GM12874 (cell line): ENCODE measurements around the gene ARF1.

Experiments used
- CTCF ChIP-seq: IDR thresholded peaks from 2 replicates; pipeline ENCODE4 v1.5.1; 2011; ENCODE audit warnings: low read depth, mild to moderate bottlenecking, control low read depth, low read length, moderate library complexity; ENCODE audit not compliant: insufficient read depth

Gene ARF1

GRCh38 chr1:228066891-228067654, 15.4 kb upstream of the ARF1 start:
- no peak for TF ChIP-seq CTCF

- no peak for TF ChIP-seq CTCF
Measured at GRCh38 chr1:228068359-228068758, 14.1 kb upstream of the ARF1 start.

DNA sequence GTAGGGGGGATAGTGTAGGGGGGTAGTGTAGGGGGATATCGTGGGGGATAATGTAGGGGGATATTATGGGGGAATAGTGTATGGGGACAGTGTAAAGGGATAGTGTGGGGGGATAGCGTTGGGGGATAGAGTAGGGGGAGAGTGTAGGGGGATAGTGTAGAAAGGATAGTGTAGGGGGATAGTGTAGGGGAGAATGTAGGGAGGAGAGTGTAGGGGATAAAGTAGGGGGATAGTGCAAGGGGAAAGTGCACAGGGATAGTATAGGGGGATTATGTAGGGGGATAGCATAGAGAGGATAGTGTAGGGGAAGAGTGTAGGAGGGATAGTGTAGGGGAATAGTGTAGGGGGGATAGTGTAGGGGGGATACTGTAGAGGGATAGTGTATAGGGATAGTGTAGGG, 12.3 kb upstream of the ARF1 start:
- no peak for TF ChIP-seq CTCF

DNA sequence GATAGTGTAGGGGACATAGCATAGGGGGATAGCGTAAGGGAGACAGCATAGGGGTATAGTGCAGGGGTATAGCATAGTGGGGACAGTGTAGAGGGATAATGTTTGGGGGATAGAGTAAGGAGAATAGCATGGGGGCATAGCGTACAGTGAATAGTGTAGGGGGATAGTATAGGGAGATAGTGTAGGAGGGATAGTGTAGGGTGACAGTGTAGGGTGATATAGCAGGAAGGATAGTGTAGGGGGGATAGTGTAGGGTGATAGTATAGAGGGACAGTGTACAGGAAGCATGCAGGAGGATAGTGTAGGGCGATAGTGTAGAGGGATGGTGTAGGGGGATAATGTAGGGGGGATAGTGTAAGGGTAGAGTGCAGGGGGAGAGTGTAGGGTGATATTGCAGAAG, 11.7 kb upstream of the ARF1 start:
- no peak for TF ChIP-seq CTCF

DNA sequence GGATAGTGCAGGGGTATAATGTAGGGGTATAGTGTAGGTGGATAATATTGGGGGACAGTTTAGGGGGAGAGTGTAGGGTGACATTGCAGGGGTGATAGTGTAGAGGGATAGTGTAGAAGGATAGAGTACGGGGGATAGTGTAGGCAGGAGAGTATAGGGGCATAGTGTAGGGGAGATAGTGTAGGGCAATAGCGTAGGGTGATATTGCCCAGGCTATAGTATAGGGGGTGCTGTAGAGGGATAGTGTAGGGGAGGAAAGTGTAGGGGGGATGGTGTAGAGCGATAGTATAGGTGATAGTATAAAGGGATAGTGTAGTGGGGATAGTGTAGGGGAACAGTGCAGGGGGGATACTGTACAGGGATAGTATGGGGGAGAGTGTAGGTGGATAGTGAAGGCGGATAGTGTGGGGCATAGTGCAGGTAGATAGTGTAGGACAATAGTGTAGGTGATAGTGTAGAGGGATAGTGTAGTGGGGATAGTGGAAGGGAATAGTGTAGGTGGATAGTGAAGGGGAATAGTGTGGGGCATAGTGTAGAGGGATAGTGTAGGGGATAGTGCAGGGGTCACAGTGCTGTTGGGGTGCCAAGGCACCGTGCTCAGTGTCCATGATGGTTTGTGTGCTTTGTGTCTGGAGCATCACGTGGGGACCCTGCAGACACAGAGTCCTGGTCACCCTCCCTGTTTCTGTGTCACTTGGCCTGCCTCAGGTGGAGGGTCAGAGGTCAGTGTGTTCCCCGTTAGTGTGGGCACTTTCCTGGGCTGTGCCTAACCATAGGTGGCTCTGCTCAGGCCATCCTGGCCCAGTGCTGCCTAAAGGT, 10.5 kb upstream of the ARF1 start:
- TF ChIP-seq CTCF: no peak

DNA sequence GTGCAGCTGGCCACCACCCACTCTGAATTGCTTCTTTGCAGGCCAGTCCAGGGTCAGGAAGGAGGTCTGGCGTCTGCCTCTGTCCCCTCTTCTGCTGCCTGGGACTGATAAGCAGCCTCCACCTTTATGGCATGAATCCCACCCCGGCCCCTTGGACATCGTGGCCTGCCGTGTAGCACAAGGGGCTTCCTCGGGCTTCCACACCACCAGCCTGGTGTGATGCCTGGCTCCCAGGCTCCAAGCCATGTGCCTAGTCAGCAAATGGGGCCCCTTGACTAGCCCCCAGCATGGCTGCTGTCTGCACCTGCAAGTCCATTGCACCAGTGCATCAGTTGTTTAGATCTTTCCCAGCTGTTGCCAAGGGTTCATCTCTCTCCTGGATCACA, 9.9 kb upstream of the ARF1 start:
- TF ChIP-seq CTCF: no peak

- no peak for TF ChIP-seq CTCF
Measured at GRCh38 chr1:228073061-228073856, 9.2 kb upstream of the ARF1 start.
